Nephron progenitor cell (in vitro differentiated cells): Measurements from ENCODE around the gene CYTH4.

Experiments used
- DNase-seq: peaks from one replicate; pipeline ENCODE4 v3.0.0; 2021
- H3K27ac Mint-ChIP-seq: 2 replicates; pipeline ENCODE4 v1.8.0; 2021; ENCODE audit warnings: mild to moderate bottlenecking, moderate library complexity, mixed read lengths
- H3K27me3 Mint-ChIP-seq: 2 replicates; pipeline ENCODE4 v1.8.0; 2021; ENCODE audit warnings: mild to moderate bottlenecking, low read depth, mixed read lengths; ENCODE audit not compliant: poor library complexity
- H3K36me3 Mint-ChIP-seq: 2 replicates; pipeline ENCODE4 v1.8.0; 2021; ENCODE audit warnings: low read depth, mixed read lengths
- H3K4me1 Mint-ChIP-seq: 2 replicates; pipeline ENCODE4 v1.8.0; 2021; ENCODE audit warnings: mixed read lengths
- H3K4me3 Mint-ChIP-seq: 2 replicates; pipeline ENCODE4 v1.8.0; 2021; ENCODE audit warnings: mild to moderate bottlenecking, moderate library complexity, mixed read lengths
- H3K9me3 Mint-ChIP-seq: 2 replicates; pipeline ENCODE4 v1.8.0; 2021; ENCODE audit warnings: mild to moderate bottlenecking, moderate library complexity, mixed read lengths
- CTCF ChIP-seq: fragments of 200-600 bp; sonication (generic); IDR thresholded peaks from 2 replicates; pipeline ENCODE4 v1.5.0; 2021; ENCODE audit warnings: antibody characterized with exemption

Gene CYTH4

GRCh38 chr22:37237371-37238268 lies 44.7 kb upstream of the CYTH4 start:
- H3K4me3 Mint-ChIP-seq: no peak overlapping the region

GRCh38 chr22:37239336-37240239 lies 42.7 kb upstream of the CYTH4 start:
- peaks cover 12% of the 10 kb centered on the region for H3K27me3 Mint-ChIP-seq
- H3K4me1 Mint-ChIP-seq: peaks cover 44% of the 10 kb centered on the region
- no peak for TF ChIP-seq CTCF
- no peaks in the 10 kb centered on the region for H3K9me3 Mint-ChIP-seq
- H3K4me3 Mint-ChIP-seq: no peak overlapping the region
- DNase-seq: no peak
- H3K36me3 Mint-ChIP-seq: no peaks in the 10 kb centered on the region
- H3K27ac Mint-ChIP-seq: no peak overlapping the region

More at GRCh38 chr22:37237371-37238268, 44.7 kb upstream of the CYTH4 start:
- peaks cover 36% of the 10 kb centered on the region for H3K4me1 Mint-ChIP-seq
- TF ChIP-seq CTCF: no peak
- peaks cover 15% of the 10 kb centered on the region for H3K27me3 Mint-ChIP-seq
- no peaks in the 10 kb centered on the region for H3K36me3 Mint-ChIP-seq
- no peaks in the 10 kb centered on the region for H3K9me3 Mint-ChIP-seq
- no peak for DNase-seq
- H3K27ac Mint-ChIP-seq: no peak overlapping the region

- no peak for TF ChIP-seq CTCF
- H3K9me3 Mint-ChIP-seq: no peaks in the 10 kb centered on the region
- H3K4me3 Mint-ChIP-seq: no peak overlapping the region
- DNase-seq: no peak
- H3K4me1 Mint-ChIP-seq: peaks cover 43% of the 10 kb centered on the region
- H3K36me3 Mint-ChIP-seq: no peaks in the 10 kb centered on the region
- H3K27me3 Mint-ChIP-seq: peaks cover 6% of the 10 kb centered on the region
- no peak overlapping the region for H3K27ac Mint-ChIP-seq
Observed at GRCh38 chr22:37240240-37240940, 41.9 kb upstream of the CYTH4 start.

GRCh38 chr22:37240941-37241320 lies 41.4 kb upstream of the CYTH4 start:
- Mint-ChIP-seq H3K4me1 (peaks cover 43% of the 10 kb centered on the region), H3K4me3 (no peak overlapping the region), H3K27me3 (peaks cover 4% of the 10 kb centered on the region), H3K9me3 (no peaks in the 10 kb centered on the region), H3K27ac (no peak overlapping the region), H3K36me3 (no peaks in the 10 kb centered on the region)
- no peak for DNase-seq
- TF ChIP-seq CTCF: no peak

- peaks cover 4% of the 10 kb centered on the region for H3K27me3 Mint-ChIP-seq
- no peaks in the 10 kb centered on the region for H3K36me3 Mint-ChIP-seq
- no peak for DNase-seq
- TF ChIP-seq CTCF: no peak
- H3K9me3 Mint-ChIP-seq: no peaks in the 10 kb centered on the region
- H3K4me1 Mint-ChIP-seq: peaks cover 43% of the 10 kb centered on the region
- H3K27ac Mint-ChIP-seq: no peak overlapping the region
- H3K4me3 Mint-ChIP-seq: no peak overlapping the region
Observed at GRCh38 chr22:37241351-37242142, 40.8 kb upstream of the CYTH4 start.
